ENCODE measurements around the gene PTPRN2.

The PTPRN2 gene

GRCh38 chr7:157630301-157630853 lies 957.2 kb downstream of the PTPRN2 start:
- no peak for DNase-seq

- no peak for DNase-seq
These were observed 959.2 kb downstream of the PTPRN2 start for GRCh38 chr7:157628456-157628855.

- no peak for DNase-seq
These were observed 960.0 kb downstream of the PTPRN2 start for GRCh38 chr7:157627646-157628045.

GRCh38 chr7:157627033-157627432 lies 960.6 kb downstream of the PTPRN2 start:
- DNase-seq = no peak

- DNase-seq = no peak
These were observed 961.5 kb downstream of the PTPRN2 start for GRCh38 chr7:157625973-157626742.

GRCh38 chr7:157623556-157623955 lies 964.1 kb downstream of the PTPRN2 start:
- DNase-seq = no peak

GRCh38 chr7:157622408-157623205 lies 965.0 kb downstream of the PTPRN2 start:
- DNase-seq = no peak

GRCh38 chr7:157622000-157622399 lies 965.6 kb downstream of the PTPRN2 start:
- no peak for DNase-seq

- DNase-seq = no peak
These were observed 966.4 kb downstream of the PTPRN2 start for GRCh38 chr7:157621131-157621681.

- DNase-seq = no peak
These were observed 967.0 kb downstream of the PTPRN2 start for GRCh38 chr7:157620616-157621015.

- DNase-seq = no peak
These were observed 967.7 kb downstream of the PTPRN2 start for GRCh38 chr7:157619753-157620525.

- DNase-seq = no peak
These were observed 968.6 kb downstream of the PTPRN2 start for GRCh38 chr7:157618823-157619606.

- DNase-seq = no peak
These were observed 969.4 kb downstream of the PTPRN2 start for GRCh38 chr7:157618091-157618726.

GRCh38 chr7:157617401-157617800 lies 970.2 kb downstream of the PTPRN2 start:
- no peak for DNase-seq

GRCh38 chr7:157616931-157617330 lies 970.7 kb downstream of the PTPRN2 start:
- DNase-seq = no peak

GRCh38 chr7:157616426-157616825 lies 971.2 kb downstream of the PTPRN2 start:
- DNase-seq = no peak

- no peak for DNase-seq
These were observed 971.8 kb downstream of the PTPRN2 start for GRCh38 chr7:157615852-157616251.

GRCh38 chr7:157615101-157615817 lies 972.4 kb downstream of the PTPRN2 start:
- no peak for DNase-seq

- no peak for DNase-seq
These were observed 973.1 kb downstream of the PTPRN2 start for GRCh38 chr7:157614457-157615020.

- DNase-seq = no peak
These were observed 973.9 kb downstream of the PTPRN2 start for GRCh38 chr7:157613575-157614322.

Data from activated CD4-positive, CD25-positive, alpha-beta regulatory T cell (primary cell).